HepG2 (cell line): ENCODE results near the gene BTRC. TPM values are rescaled to one million over a fixed set of nuclear protein-coding genes. Genes with fewer than 3 reads are reported as not detected.

ENCODE experiments used
- ATAC-seq: fragments of 200-7000 bp; cut with Tn5 transposase; 3 replicates; pipeline ENCODE4 v1.9.1; 2020; ENCODE audit warnings: mild to moderate bottlenecking, moderate library complexity
- BruUV-seq: library from RNA; stranded (reverse); fragments of 400-500 nt; replicated peaks from 2 replicates; lab custom pipeline; 2021; lab: Mats Ljungman, UMichigan
- CTCF ChIA-PET: fragments of 300-600 bp; formaldehyde crosslinking; extraction: SDS; loops from one replicate; lab custom pipeline; 2021; ENCODE audit warnings: low total read pairs, inconsistent platforms, low intra/inter-chr PET ratio; lab: Yijun Ruan, JAX
- POLR2A ChIA-PET: fragments of 350-600 bp; sonication (Branson Sonifier 250); formaldehyde crosslinking; loops from one replicate; lab custom pipeline; 2020; ENCODE audit warnings: antibody characterized with exemption, inconsistent platforms; lab: Yijun Ruan, JAX
- DNase-seq: peaks from one replicate; pipeline ENCODE4 v3.0.0-alpha.2; 2015; ENCODE audit warnings: low spot score
- FAIRE-seq: peaks from 3 replicates; lab custom pipeline; 2011; peaks lifted over from hg19 to GRCh38; lab: Jason Lieb, UNC
- H2AFZ ChIP-seq: one replicate; pipeline ENCODE4 v1.6.1; 2011; ENCODE audit warnings: low read length, inconsistent platforms
- H3K27ac ChIP-seq: fragments of 300-600 bp; 3 replicates; pipeline ENCODE4 v1.8.0; 2011; ENCODE audit warnings: mixed run types, mild to moderate bottlenecking, mixed read lengths, low read length, inconsistent platforms; ENCODE audit not compliant: insufficient read depth; ENCODE audit errors: extremely low read length
- H3K27me3 ChIP-seq, 2 experiments: fragments of 200-600 bp in 1 of 2; 2 replicates in 1 of 2; 3 replicates in 1 of 2; pipeline versions ENCODE4 v1.6.0 to v1.8.0; 2011; ENCODE audit warnings: low read length in 2 of 2, mild to moderate bottlenecking in 2 of 2, moderate library complexity in 2 of 2, inconsistent platforms in 1 of 2; ENCODE audit not compliant: insufficient read depth in 2 of 2, control insufficient read depth in 1 of 2
- H3K36me3 ChIP-seq, 2 experiments: fragments of 200-600 bp in 1 of 2; replicated peaks in 1 of 2; 2 replicates in 1 of 2; 3 replicates in 1 of 2; pipeline versions ENCODE4 v1.5.1 to v1.8.0; 2011; ENCODE audit warnings: low read length in 2 of 2, inconsistent platforms in 1 of 2; ENCODE audit not compliant: insufficient read depth in 2 of 2, control insufficient read depth in 1 of 2
- H3K4me1 ChIP-seq: 2 replicates; pipeline ENCODE4 v1.5.1; 2012; ENCODE audit warnings: low read length, inconsistent platforms; ENCODE audit not compliant: insufficient read depth
- H3K4me2 ChIP-seq: 2 replicates; pipeline ENCODE4 v1.6.0; 2011; ENCODE audit warnings: low read depth, low read length, inconsistent platforms
- H3K4me3 ChIP-seq, 3 experiments: fragments of 200-600 bp in 1 of 3; sonication (generic), shearing (Covaris generic) in 1 of 3; replicated peaks in 1 of 3; 2 replicates each; pipeline ENCODE4 v1.5.1; 2011 to 2016; ENCODE audit warnings: low read length in 3 of 3, inconsistent platforms in 2 of 3, low read depth in 2 of 3, mild to moderate bottlenecking in 2 of 3, control low read depth in 1 of 3, mixed read lengths in 1 of 3; ENCODE audit not compliant: insufficient read depth in 1 of 3
- H3K79me2 ChIP-seq: one replicate; pipeline ENCODE4 v1.6.1; 2011; ENCODE audit warnings: low read length, inconsistent platforms; ENCODE audit not compliant: insufficient read depth
- H3K9ac ChIP-seq: 2 replicates; pipeline ENCODE4 v1.6.0; 2011; ENCODE audit warnings: mild to moderate bottlenecking, low read depth, low read length, inconsistent platforms; ENCODE audit not compliant: insufficient read depth
- H3K9me3 ChIP-seq: 2 replicates; pipeline ENCODE4 v1.5.1; 2012; ENCODE audit warnings: mild to moderate bottlenecking, low read length
- H4K20me1 ChIP-seq: 2 replicates; pipeline ENCODE4 v1.6.0; 2011; ENCODE audit warnings: inconsistent platforms, mild to moderate bottlenecking, low read length, moderate library complexity; ENCODE audit not compliant: insufficient read depth
- ARID3A ChIP-seq: IDR thresholded peaks from 2 replicates; pipeline ENCODE4 v1.6.1; 2012; ENCODE audit warnings: low read depth, low read length, improper control_type of control experiment
- CEBPB ChIP-seq: IDR thresholded peaks from 2 replicates; pipeline ENCODE4 v1.6.1; 2011; ENCODE audit warnings: low read depth, low read length, improper control_type of control experiment, borderline replicate concordance
- HOMEZ ChIP-seq: IDR thresholded peaks from 2 replicates; pipeline ENCODE4 v1.6.1; 2016; ENCODE audit warnings: low read depth
- SIX1 ChIP-seq: sonication (generic); formaldehyde crosslinking; IDR thresholded peaks from 2 replicates; pipeline ENCODE4 v1.4.0; 2020; ENCODE audit warnings: missing genetic modification reagents, borderline replicate concordance
- SIX4 ChIP-seq: sonication (generic); formaldehyde crosslinking; IDR thresholded peaks from 2 replicates; pipeline ENCODE4 v1.4.0; 2020; ENCODE audit warnings: missing genetic modification reagents
- STAT6 ChIP-seq: sonication (generic); formaldehyde crosslinking; IDR thresholded peaks from 2 replicates; pipeline ENCODE4 v1.4.0; 2020; ENCODE audit warnings: missing genetic modification reagents, mild to moderate bottlenecking, borderline replicate concordance
- USF2 ChIP-seq, 2 experiments: sonication (generic) in 1 of 2; formaldehyde crosslinking in 1 of 2; IDR thresholded peaks; 2 replicates each; pipeline versions ENCODE4 v1.5.1 to v1.6.1; 2011 to 2020; ENCODE audit warnings: borderline replicate concordance in 1 of 2, low read depth in 1 of 2, low read length in 1 of 2, mild to moderate bottlenecking in 1 of 2, missing genetic modification reagents in 1 of 2, moderate library complexity in 1 of 2
- WGBS: methylation state at CpG from one replicate; pipeline ENCODE4 v1.1.6; 2017; ENCODE audit warnings: low lambda C conversion rate; 5-methylcytosine and 5-hydroxymethylcytosine counted together
- in situ Hi-C: cut with HindIII; loops from 2 replicates; pipeline ENCODE4 v1.10.0; 2017; ENCODE audit warnings: low pct_unique_long_range_greater_than_20kb; ENCODE audit not compliant: extremely low pct_ligation_motif_present
- intact Hi-C: fragments of 100-400 bp; cut with micrococcal nuclease; formaldehyde crosslinking; loops from one replicate; pipeline ENCODE4 v1.10.0; 2022; ENCODE audit not compliant: unreplicated experiment
- polyA plus RNA-seq, 8 experiments: library from polyadenylated mRNA; depleted of rRNA in 3 of 8; stranded (reverse) in 7 of 8; unstranded in 1 of 8; fragments of >200 nt; fragmentation: Illumina TruSeq in 4 of 8; extraction: Trizol in 4 of 8; gene quantifications; 2 replicates each; pipeline versions ENCODE4 v1.2.1 to v1.2.3, GENCODE V29; 2011 to 2016; ENCODE audit warnings: low read depth in 4 of 8, missing spikeins in 1 of 8, mixed read lengths in 1 of 8; ENCODE audit not compliant: insufficient read depth in 1 of 8
- total RNA-seq, 5 experiments: library from RNA; depleted of rRNA; stranded (reverse); fragments of >200 nt; fragmentation: Illumina TruSeq; extraction: Trizol; gene quantifications; 2 replicates each; pipeline ENCODE4 v1.2.3, GENCODE V29; 2016; ENCODE audit warnings: low read depth in 1 of 5
- TF ChIP-seq, protein P1 (sequence below): sonication (generic); formaldehyde crosslinking; IDR thresholded peaks from 2 replicates; pipeline ENCODE4 v1.4.0; 2020; ENCODE audit warnings: low read depth, mild to moderate bottlenecking, missing genetic modification reagents

The BTRC gene
- total and polyA plus RNA-seq, 2 of the 13 experiments (the other 11 are each of a cell fraction or from before 2014, with no cell fraction given) = 12.0 to 14.4 TPM

DNA sequence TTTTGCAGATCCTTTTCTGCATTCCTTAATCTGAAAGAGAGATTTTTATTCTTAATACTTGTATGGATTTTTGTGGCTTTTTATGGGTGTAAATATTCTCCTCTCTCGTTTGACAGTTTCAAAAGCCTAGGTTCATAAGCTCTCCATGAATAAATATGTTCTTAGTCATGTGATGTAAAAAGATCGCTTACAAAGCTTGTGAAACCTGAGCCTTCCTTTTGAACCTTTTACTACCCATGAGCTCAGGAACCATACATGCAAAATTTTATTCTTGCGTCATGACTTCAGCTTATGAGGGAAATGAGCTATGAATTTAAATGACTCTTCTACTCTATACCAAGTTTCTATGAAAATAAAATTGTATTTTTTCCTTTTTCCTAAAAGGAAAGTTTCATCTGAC lies 135.4 kb downstream of the BTRC start:
- H3K9me3 ChIP-seq = no peaks in the 10 kb centered on the region
- DNase-seq = peak; percentile 56
- H3K27ac ChIP-seq = no peak overlapping the region
- no peaks in the 10 kb centered on the region for H4K20me1 ChIP-seq
- ChIA-PET POLR2A (no interaction called here), CTCF (no interaction called here)
- no peak overlapping the region for H3K4me3 ChIP-seq
- TF ChIP-seq CEBPB (peak; percentile 79), SIX4 (peak; percentile 89; the same call in 1 of the 2 replicates), USF2 (IDR thresholded peaks at IDR 0.05; ENCODE audit: low read depth, low read length) (0 out of 2 replicates have a peak, but pooled peaks have one; percentile 12), USF2 (CRISPR knock-in tag; IDR thresholded peaks at IDR 0.05; ENCODE audit: borderline replicate concordance) (no peak; the same call in 1 of the 2 replicates), SIX1 (CRISPR knock-in tag) (peak; percentile 61; the same call in 1 of the 2 replicates), STAT6 (no peak), ARID3A (peak; percentile 43; the same call in 1 of the 2 replicates), HOMEZ (CRISPR knock-in tag) (peak; percentile 83; the same call in 1 of the 2 replicates)
- TF ChIP-seq, protein P1, sequence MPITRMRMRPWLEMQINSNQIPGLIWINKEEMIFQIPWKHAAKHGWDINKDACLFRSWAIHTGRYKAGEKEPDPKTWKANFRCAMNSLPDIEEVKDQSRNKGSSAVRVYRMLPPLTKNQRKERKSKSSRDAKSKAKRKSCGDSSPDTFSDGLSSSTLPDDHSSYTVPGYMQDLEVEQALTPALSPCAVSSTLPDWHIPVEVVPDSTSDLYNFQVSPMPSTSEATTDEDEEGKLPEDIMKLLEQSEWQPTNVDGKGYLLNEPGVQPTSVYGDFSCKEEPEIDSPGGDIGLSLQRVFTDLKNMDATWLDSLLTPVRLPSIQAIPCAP = no peak
- no peaks in the 10 kb centered on the region for H3K79me2 ChIP-seq
- ATAC-seq = no peak
- no peaks in the 10 kb centered on the region for H3K27me3 ChIP-seq
- 50% methylated on average over 3 of the region's 3 CpGs for WGBS
- no TSS peak for BruUV-seq
- in situ Hi-C loops = no loop called here
- H3K36me3 ChIP-seq = no peaks in the 10 kb centered on the region
- no peak overlapping the region for H3K9ac ChIP-seq
- intact Hi-C loops = no loop called here
- H3K4me2 ChIP-seq = no peak overlapping the region
- peaks cover 52% of the 10 kb centered on the region for H3K4me1 ChIP-seq
- no peak overlapping the region for H2AFZ ChIP-seq
- FAIRE-seq = no peak
